Mononuclear cell (primary cell): ENCODE data around the gene CCT2. TPM values are rescaled to one million over a fixed set of nuclear protein-coding genes. Genes with fewer than 3 reads are reported as not detected.

Source experiments
- H3K27me3 ChIP-seq: 2 replicates; pipeline ENCODE4 v1.6.0; 2011; ENCODE audit warnings: low read length, control low read depth; ENCODE audit not compliant: insufficient read depth
- H3K4me1 ChIP-seq: 2 replicates; pipeline ENCODE4 v1.5.1; 2011; ENCODE audit warnings: mild to moderate bottlenecking, low read length, control low read depth; ENCODE audit not compliant: insufficient read depth
- H3K4me3 ChIP-seq: 2 replicates; pipeline ENCODE4 v1.5.1; 2011; ENCODE audit warnings: mild to moderate bottlenecking, low read length, moderate library complexity
- H3K9me3 ChIP-seq: 2 replicates; pipeline ENCODE4 v1.5.1; 2011; ENCODE audit warnings: low read depth, mild to moderate bottlenecking, control low read depth, low read length
- total RNA-seq: library from RNA; depleted of rRNA; stranded (reverse); fragments of >200 nt; gene quantifications from one replicate; pipeline ENCODE4 v1.2.3, GENCODE V29; 2012

The CCT2 gene
- total RNA-seq, 1 donor, result 126 TPM

DNA sequence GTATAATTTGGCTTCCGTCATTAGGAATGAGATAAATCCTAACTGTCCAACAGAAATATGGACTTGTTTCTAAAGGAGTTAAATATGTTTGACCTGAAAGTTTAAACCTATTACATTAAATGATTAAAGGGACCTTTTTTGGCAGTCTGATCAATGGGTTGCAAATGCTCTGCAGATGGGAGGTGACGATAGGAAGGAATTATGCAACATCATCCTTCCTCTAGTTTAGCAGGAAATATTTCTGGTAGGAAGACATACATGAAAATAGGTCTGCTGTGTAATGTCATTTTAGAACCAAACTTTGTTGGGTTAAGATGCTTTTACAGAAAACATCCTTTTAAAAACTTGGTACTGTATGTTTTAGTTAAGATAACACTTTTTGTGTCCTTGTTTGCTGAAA is 22.9 kb downstream of the CCT2 start:
- Histone ChIP-seq H3K4me1 (no peaks in the 10 kb centered on the region), H3K9me3 (no peaks in the 10 kb centered on the region), H3K4me3 (no peak overlapping the region), H3K27me3 (no peaks in the 10 kb centered on the region)

DNA sequence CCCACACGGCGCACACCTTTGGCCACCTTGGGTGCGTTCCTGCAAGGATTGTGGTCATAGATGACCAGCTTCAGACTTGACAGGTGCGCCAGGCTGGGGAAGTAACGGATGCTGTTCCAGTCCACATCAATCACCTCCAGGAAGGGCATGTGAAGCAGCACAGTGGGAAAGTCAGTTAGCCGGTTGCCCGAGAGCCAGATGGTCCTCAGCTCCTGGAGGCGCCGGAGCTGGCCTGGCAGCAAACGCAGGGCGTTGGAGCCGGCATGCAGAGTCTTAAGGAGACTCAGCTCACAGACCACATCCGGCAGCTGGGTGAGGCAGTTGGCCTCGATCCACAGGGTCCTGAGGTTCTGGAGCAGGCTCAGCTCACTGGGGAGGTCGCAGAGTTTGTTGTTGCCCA is 24.9 kb downstream of the CCT2 start:
- H3K4me1 ChIP-seq, result no peaks in the 10 kb centered on the region
- no peak overlapping the region for H3K4me3 ChIP-seq
- no peaks in the 10 kb centered on the region for H3K27me3 ChIP-seq
- H3K9me3 ChIP-seq, result no peaks in the 10 kb centered on the region

DNA sequence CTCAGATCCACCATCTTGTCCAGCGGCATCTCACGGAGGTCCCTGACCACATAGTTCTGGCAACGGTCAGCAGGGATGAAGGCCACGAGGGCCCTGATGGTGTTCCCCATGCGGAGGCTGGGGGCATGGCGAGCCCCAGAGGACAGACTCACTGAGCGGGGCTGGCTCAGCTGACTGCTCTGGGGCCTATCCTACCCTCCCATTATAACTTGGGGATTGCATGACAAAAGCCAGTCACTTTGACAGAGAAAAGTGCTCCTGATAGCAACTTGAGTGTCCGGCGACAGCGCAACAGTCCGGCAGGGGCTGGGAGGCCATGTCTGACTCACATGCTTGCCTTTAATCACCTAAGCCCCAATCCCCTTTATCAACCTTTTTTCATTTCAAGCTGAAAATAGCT is 25.5 kb downstream of the CCT2 start, which contains the start of gene LRRC10:
Gene LRRC10, minus strand, starts transcription at position 179 of the 400 bp plus-strand sequence. Its CDS starts 69 bp downstream, at position 110.
- H3K9me3 ChIP-seq, result no peaks in the 10 kb centered on the region
- no peaks in the 10 kb centered on the region for H3K27me3 ChIP-seq
- no peak within 1 kb of the TSS for H3K4me3 ChIP-seq
- H3K4me1 ChIP-seq, result no peaks in the 10 kb centered on the region

DNA sequence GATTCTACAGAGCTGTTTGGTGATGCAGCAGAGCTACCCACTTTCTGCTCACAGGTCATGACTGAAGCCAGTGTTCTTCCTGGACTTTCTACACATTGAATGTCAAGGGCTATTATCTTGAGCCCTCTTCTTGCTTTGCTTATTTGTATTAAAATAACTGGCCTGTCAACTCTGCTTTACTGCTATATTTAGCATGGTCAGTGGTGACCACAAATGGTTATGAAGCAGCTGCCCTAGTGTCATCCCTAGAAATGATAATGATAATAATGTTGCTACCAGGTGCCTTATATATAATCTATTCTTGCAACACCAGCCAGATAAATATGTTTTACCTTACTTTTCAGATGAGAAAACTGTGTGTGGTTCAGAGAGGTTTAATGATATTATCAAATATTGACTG is 28.1 kb downstream of the CCT2 start:
- Histone ChIP-seq H3K4me3 (no peak overlapping the region), H3K27me3 (no peaks in the 10 kb centered on the region), H3K9me3 (no peaks in the 10 kb centered on the region), H3K4me1 (no peaks in the 10 kb centered on the region)

GRCh38 chr12:69616025-69616424 is 30.8 kb downstream of the CCT2 start:
- Histone ChIP-seq H3K4me1 (no peaks in the 10 kb centered on the region), H3K4me3 (no peak overlapping the region), H3K9me3 (no peaks in the 10 kb centered on the region), H3K27me3 (no peaks in the 10 kb centered on the region)

GRCh38 chr12:69619050-69619449 is 33.8 kb downstream of the CCT2 start:
- no peaks in the 10 kb centered on the region for H3K9me3 ChIP-seq
- no peak overlapping the region for H3K4me3 ChIP-seq
- H3K27me3 ChIP-seq, result no peaks in the 10 kb centered on the region
- no peaks in the 10 kb centered on the region for H3K4me1 ChIP-seq

DNA sequence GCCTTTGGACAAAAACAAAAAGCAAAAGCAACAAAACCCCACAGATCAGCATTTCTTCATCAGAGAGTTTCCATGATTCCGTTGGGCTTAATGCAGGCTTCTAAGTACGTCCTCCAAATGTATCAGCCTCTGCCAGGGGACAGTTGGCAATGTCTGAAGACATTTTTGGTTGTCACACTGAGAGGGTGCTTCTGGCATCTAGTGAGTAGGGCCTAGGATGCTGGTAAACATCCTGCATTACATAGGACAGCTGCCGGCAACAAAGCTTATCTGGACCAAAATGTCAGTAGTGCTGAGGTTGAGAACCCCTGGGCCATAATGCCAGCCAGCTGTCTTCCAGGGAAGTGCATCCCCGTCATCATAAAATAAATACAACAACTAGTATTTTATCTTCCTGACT is 34.8 kb downstream of the CCT2 start:
- Histone ChIP-seq H3K4me1 (no peaks in the 10 kb centered on the region), H3K4me3 (no peak overlapping the region), H3K27me3 (no peaks in the 10 kb centered on the region), H3K9me3 (no peaks in the 10 kb centered on the region)

GRCh38 chr12:69620921-69621320 is 35.7 kb downstream of the CCT2 start:
- no peak overlapping the region for H3K4me3 ChIP-seq
- no peaks in the 10 kb centered on the region for H3K27me3 ChIP-seq
- H3K4me1 ChIP-seq, result no peaks in the 10 kb centered on the region
- no peaks in the 10 kb centered on the region for H3K9me3 ChIP-seq

DNA sequence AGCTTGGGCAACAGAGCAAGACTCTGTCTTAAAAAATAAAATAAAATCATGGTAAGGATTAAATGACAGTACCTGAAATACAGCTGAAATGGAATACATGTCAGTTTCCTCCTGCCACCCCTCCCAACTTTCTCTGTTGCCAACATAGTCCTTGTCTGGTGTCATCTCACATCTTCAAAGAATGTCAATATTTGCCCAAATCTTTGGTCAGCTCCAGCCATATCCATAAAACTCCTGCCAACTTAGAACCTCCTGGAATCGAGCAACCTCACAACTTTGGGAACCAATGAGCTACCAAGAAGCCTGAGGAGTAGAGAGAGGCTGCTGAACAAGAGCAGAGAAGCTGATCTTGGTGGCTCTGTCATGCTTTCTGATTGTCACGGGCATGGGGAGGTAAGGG is 36.3 kb downstream of the CCT2 start:
- no peaks in the 10 kb centered on the region for H3K4me1 ChIP-seq
- H3K9me3 ChIP-seq, result no peaks in the 10 kb centered on the region
- no peak overlapping the region for H3K4me3 ChIP-seq
- H3K27me3 ChIP-seq, result no peaks in the 10 kb centered on the region

- no peaks in the 10 kb centered on the region for H3K9me3 ChIP-seq
- no peak overlapping the region for H3K4me3 ChIP-seq
- no peaks in the 10 kb centered on the region for H3K4me1 ChIP-seq
- no peaks in the 10 kb centered on the region for H3K27me3 ChIP-seq
These were observed 38.7 kb downstream of the CCT2 start for GRCh38 chr12:69623970-69624369.

- H3K27me3 ChIP-seq, result no peaks in the 10 kb centered on the region
- H3K9me3 ChIP-seq, result no peaks in the 10 kb centered on the region
- no peaks in the 10 kb centered on the region for H3K4me1 ChIP-seq
- no peak overlapping the region for H3K4me3 ChIP-seq
These were observed 42.2 kb downstream of the CCT2 start for GRCh38 chr12:69627501-69627900.

DNA sequence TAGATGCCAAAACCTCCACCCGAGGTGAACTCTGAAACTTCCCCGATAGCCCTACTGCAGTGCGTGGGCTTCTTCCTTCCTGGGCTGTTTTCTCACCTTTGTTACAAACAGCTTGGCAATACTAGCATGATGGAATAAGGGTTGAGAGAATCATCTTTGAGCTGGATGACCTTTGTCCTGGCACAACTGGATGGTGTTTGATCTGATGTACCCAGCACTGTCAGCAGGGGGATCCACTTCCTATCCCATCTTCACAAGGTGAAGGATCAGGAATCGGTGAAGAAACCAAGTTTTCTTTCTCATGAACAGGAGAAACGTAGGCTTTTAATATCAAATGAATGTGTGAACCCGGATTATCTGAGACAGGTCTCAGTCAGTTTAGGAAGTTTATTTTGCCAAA is 44.9 kb downstream of the CCT2 start:
- H3K27me3 ChIP-seq, result no peaks in the 10 kb centered on the region
- no peaks in the 10 kb centered on the region for H3K4me1 ChIP-seq
- no peaks in the 10 kb centered on the region for H3K9me3 ChIP-seq
- no peak overlapping the region for H3K4me3 ChIP-seq

DNA sequence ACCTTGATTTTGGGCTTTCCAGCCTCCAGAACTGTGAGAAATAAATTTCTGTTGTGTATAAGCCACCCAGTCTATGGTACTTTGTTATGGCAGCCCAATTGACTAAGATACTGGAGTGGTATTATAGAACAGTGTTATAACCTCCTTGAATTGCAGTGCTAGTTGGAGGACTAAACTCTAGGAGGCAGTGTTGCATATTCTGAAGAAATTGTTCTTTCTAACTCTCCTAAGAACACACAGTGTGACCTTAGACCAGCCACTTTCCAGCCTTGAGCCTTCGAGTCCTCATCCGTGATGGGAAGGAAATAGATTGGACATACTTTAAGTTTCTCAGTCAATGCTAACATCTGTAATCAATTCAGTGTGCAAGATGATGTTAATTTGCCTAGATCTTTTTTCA is 47.8 kb downstream of the CCT2 start:
- Histone ChIP-seq H3K4me3 (no peak overlapping the region), H3K4me1 (no peaks in the 10 kb centered on the region), H3K27me3 (no peaks in the 10 kb centered on the region), H3K9me3 (no peaks in the 10 kb centered on the region)

- no peak overlapping the region for H3K4me3 ChIP-seq
- no peaks in the 10 kb centered on the region for H3K9me3 ChIP-seq
- H3K4me1 ChIP-seq, result no peaks in the 10 kb centered on the region
- H3K27me3 ChIP-seq, result no peaks in the 10 kb centered on the region
These were observed 54.2 kb downstream of the CCT2 start for GRCh38 chr12:69639400-69640016.

DNA sequence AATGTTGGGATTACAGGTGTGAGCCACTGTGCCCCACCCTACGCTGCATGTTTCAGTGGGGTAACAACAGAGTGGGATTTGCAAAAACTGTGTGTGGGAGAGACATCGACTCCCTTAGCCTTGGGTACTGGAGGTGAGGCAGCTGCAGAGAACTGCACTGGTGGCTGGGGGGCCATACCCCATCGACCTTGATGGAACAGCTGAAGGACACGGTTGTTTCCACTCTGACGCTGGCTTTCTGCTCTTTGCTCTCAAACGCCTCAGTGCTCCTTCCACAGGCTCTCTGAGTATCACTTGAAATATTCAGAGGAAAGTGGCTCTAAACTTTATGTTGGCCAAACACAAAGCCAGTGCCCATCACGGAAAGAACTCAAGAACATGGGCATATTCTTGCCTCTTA is 56.3 kb downstream of the CCT2 start:
- Histone ChIP-seq H3K4me3 (no peak overlapping the region), H3K9me3 (no peaks in the 10 kb centered on the region), H3K4me1 (no peaks in the 10 kb centered on the region), H3K27me3 (no peaks in the 10 kb centered on the region)

DNA sequence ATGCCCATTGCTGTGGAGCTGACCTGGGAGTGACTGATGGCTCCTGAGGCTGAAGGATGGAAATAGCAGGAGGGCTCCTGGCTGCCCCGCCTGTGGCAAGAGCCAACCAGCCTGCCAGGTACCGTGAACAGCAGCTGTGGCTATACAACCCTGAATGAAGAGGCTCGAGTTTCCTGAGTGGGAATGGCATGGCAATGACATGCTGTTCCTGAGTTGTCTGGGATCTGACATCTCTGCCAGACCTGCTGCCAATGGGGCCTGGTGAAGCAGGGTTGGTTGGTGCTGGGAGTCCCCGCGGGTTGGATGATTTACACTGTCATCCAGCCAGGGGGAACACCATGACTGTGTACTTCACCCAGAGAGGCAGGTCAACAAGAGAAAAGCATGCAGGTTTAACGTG is 57.3 kb downstream of the CCT2 start:
- no peak overlapping the region for H3K4me3 ChIP-seq
- no peaks in the 10 kb centered on the region for H3K9me3 ChIP-seq
- H3K27me3 ChIP-seq, result no peaks in the 10 kb centered on the region
- no peaks in the 10 kb centered on the region for H3K4me1 ChIP-seq
